ENCODE measurements around the gene MCEMP1.

The MCEMP1 gene

GRCh38 chr19:7698583-7698982 is 21.7 kb downstream of the MCEMP1 start:
- Histone ChIP-seq H3K9me3 (no peaks in the 10 kb centered on the region), H3K36me3 (no peaks in the 10 kb centered on the region), H3K27ac (no peak overlapping the region), H3K4me3 (ENCODE audit: low read depth in 1 of 2, low read length in 1 of 2) (no peak overlapping the region), H3K27me3 (peaks cover 12% of the 10 kb centered on the region), H3K4me1 (ENCODE audit: control insufficient read depth in 1 of 2, insufficient read depth in 1 of 2, low read depth in 1 of 2, low read length in 1 of 2) (peaks cover 0 to 2% of the 10 kb centered on the region in 2 experiments)
- no peak for TF ChIP-seq CTCF (IDR thresholded peaks at IDR 0.05)

GRCh38 chr19:7699003-7699402 is 22.1 kb downstream of the MCEMP1 start:
- Histone ChIP-seq H3K27me3 (peaks cover 12% of the 10 kb centered on the region), H3K4me3 (ENCODE audit: low read depth in 1 of 2, low read length in 1 of 2) (no peak overlapping the region), H3K36me3 (no peaks in the 10 kb centered on the region), H3K27ac (no peak overlapping the region), H3K9me3 (no peaks in the 10 kb centered on the region), H3K4me1 (ENCODE audit: control insufficient read depth in 1 of 2, insufficient read depth in 1 of 2, low read depth in 1 of 2, low read length in 1 of 2) (peaks cover 2 to 6% of the 10 kb centered on the region in 2 experiments)
- no peak for TF ChIP-seq CTCF (IDR thresholded peaks at IDR 0.05)

- H3K27ac ChIP-seq = no peak overlapping the region
- H3K27me3 ChIP-seq = peaks cover 12% of the 10 kb centered on the region
- no peaks in the 10 kb centered on the region for H3K36me3 ChIP-seq
- H3K4me3 ChIP-seq (ENCODE audit: low read depth in 1 of 2, low read length in 1 of 2) = no peak overlapping the region
- H3K4me1 ChIP-seq (ENCODE audit: control insufficient read depth in 1 of 2, insufficient read depth in 1 of 2, low read depth in 1 of 2, low read length in 1 of 2) = peaks cover 9 to 13% of the 10 kb centered on the region in 2 experiments
- H3K9me3 ChIP-seq = no peaks in the 10 kb centered on the region
- TF ChIP-seq CTCF (IDR thresholded peaks at IDR 0.05) = no peak
Observed at GRCh38 chr19:7699417-7700401, 22.8 kb downstream of the MCEMP1 start.

GRCh38 chr19:7701049-7701653 is 24.3 kb downstream of the MCEMP1 start:
- Histone ChIP-seq H3K36me3 (no peaks in the 10 kb centered on the region), H3K27me3 (peaks cover 12% of the 10 kb centered on the region)

More at GRCh38 chr19:7701049-7701653, 24.3 kb downstream of the MCEMP1 start:
- H3K4me1 ChIP-seq (ENCODE audit: control insufficient read depth in 1 of 2, insufficient read depth in 1 of 2, low read depth in 1 of 2, low read length in 1 of 2) = peaks cover 24 to 28% of the 10 kb centered on the region in 2 experiments
- H3K9me3 ChIP-seq = no peaks in the 10 kb centered on the region
- TF ChIP-seq CTCF (IDR thresholded peaks at IDR 0.05) = no peak
- H3K4me3 ChIP-seq (ENCODE audit: low read depth in 1 of 2, low read length in 1 of 2) = no peak overlapping the region
- H3K27ac ChIP-seq = no peak overlapping the region

Measured in neutrophil (primary cell).